Kidney epithelial cell (primary cell): ENCODE data around the gene TSR3. TPM values are rescaled to one million over a fixed set of nuclear protein-coding genes. Genes with fewer than 3 reads are reported as not detected.

Experiments used
- DNase-seq: peaks from one replicate; pipeline ENCODE4 v3.0.0-alpha.2; 2010; ENCODE audit warnings: low read depth
- H3K27me3 ChIP-seq: 2 replicates; pipeline ENCODE4 v1.6.0; 2011; ENCODE audit warnings: low read length; ENCODE audit not compliant: control insufficient read depth, insufficient read depth
- H3K36me3 ChIP-seq: 2 replicates; pipeline ENCODE4 v1.5.1; 2011; ENCODE audit warnings: low read length; ENCODE audit not compliant: control insufficient read depth, insufficient read depth
- H3K4me3 ChIP-seq: 2 replicates; pipeline ENCODE4 v1.5.1; 2011; ENCODE audit warnings: low read depth, mild to moderate bottlenecking, control low read depth, low read length
- CTCF ChIP-seq: IDR thresholded peaks from 2 replicates; pipeline ENCODE4 v1.5.1; 2011; ENCODE audit warnings: mild to moderate bottlenecking, moderate library complexity, low read length, control low read depth, inconsistent platforms; ENCODE audit not compliant: insufficient read depth, poor library complexity, severe bottlenecking
- total RNA-seq: library from RNA; depleted of rRNA; stranded (reverse); fragments of >200 nt; gene quantifications from 2 replicates; pipeline ENCODE4 v1.2.3, GENCODE V29; 2015

Gene TSR3
- total RNA-seq: 138 and 144 TPM in 2 replicates

- DNase-seq: peak; percentile 31
- no peaks in the 10 kb centered on the region for H3K36me3 ChIP-seq
- peak within 1 kb of the TSS; percentile 68 for H3K4me3 ChIP-seq
- no peaks in the 10 kb centered on the region for H3K27me3 ChIP-seq
- TF ChIP-seq CTCF: no peak
These were observed at the start of gene TSR3, which contains the start of gene GNPTG for GRCh38 chr16:1351582-1352362. Gene TSR3, minus strand, starts transcription at chr16:1351878. Its CDS starts 74 bp downstream, at chr16:1351804. Gene GNPTG, plus strand, starts transcription at chr16:1351931. Its CDS starts 35 bp downstream, at chr16:1351966.

- Histone ChIP-seq H3K27me3 (no peaks in the 10 kb centered on the region), H3K36me3 (no peaks in the 10 kb centered on the region), H3K4me3 (no peak overlapping the region)
- TF ChIP-seq CTCF: no peak
- DNase-seq: no peak
These were observed 49.5 kb upstream of the TSR3 start for GRCh38 chr16:1401061-1401757.

- no peak for DNase-seq
- H3K4me3 ChIP-seq: no peak overlapping the region
- H3K27me3 ChIP-seq: no peaks in the 10 kb centered on the region
- no peak for TF ChIP-seq CTCF
- H3K36me3 ChIP-seq: no peaks in the 10 kb centered on the region
These were observed 47.3 kb upstream of the TSR3 start for GRCh38 chr16:1398826-1399581.

- no peak for TF ChIP-seq CTCF
- H3K4me3 ChIP-seq: no peak overlapping the region
These were observed 46.7 kb upstream of the TSR3 start for GRCh38 chr16:1398351-1398750.

GRCh38 chr16:1397779-1398178, 46.1 kb upstream of the TSR3 start:
- Histone ChIP-seq H3K27me3 (no peaks in the 10 kb centered on the region), H3K4me3 (no peak overlapping the region), H3K36me3 (no peaks in the 10 kb centered on the region)
- no peak for TF ChIP-seq CTCF
- DNase-seq: no peak

More at GRCh38 chr16:1398351-1398750, 46.7 kb upstream of the TSR3 start:
- DNase-seq: no peak
- Histone ChIP-seq H3K27me3 (no peaks in the 10 kb centered on the region), H3K36me3 (no peaks in the 10 kb centered on the region)
